Activated CD8-positive, alpha-beta memory T cell treated with anti-CD3 and anti-CD28 coated beads, Interleukin-2, amount 50 U/mL, for 1 hour (primary cell): ENCODE measurements around the gene MED22.

Source experiments
- DNase-seq: peaks from one replicate; pipeline ENCODE4 v3.0.0-alpha.2; 2020; ENCODE audit errors: extremely low read depth

Gene MED22

DNA sequence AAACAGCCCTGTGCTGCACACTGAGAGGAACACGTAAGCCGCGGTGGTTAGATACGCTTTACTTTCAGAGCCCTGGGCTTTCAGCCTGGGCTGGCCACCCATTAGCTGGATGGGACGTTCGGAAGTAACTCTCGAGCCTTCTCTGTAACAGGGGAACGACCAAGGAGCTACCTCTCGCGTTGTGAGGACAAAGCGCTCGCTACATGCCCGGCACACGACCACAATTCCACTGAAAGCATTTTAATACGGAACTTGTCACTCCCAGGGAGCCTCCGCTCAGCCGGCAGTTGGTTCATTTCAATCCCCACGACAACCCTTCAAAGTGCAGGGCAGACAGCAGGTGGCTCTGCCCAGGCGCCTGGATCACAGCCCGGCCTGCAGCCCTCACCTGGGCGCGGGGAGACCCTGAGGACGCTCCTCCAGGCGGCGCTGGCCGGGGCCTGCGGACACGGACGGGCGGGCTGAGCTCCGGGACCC lies 8.0 kb upstream of the MED22 start:
- DNase-seq, result no peak

DNA sequence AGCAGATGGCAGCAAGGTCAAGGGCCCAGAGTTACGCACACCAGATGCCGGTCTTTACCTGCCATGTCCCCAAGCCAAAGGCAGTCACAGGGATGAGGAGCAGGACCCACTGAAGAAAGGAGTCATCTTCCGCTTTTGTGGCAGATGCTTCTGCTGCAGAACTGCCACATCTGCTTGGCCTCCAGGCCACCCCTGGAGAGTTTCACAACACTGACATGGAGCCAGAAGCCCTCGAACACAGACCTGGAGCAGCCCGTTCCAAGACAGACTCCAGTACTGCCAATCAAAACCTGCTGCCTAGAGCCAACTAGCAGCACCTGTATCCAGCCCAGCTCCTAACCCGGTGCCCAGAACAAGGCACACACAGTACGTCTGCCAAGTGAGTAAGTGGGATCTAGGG lies 6.8 kb upstream of the MED22 start:
- DNase-seq, result no peak

DNA sequence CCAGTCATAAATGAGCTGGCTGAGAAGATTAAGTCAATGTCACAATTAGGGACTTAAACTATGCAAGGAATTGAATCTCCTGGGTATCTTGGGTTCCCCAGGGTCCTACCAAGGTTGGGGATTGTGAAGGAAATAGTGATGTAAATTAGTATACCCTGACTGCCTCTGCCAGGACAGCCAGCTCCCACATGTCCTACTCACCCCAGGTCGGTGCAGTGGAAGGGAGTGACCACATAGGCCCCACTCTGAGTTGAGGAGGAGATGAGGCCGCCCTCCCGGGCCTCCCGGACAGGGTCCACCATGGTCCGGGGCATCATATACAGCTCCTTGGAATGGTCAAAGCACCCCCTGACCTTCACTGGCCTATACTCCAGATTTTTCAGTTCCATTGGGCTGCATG lies 5.6 kb upstream of the MED22 start:
- no peak for DNase-seq

DNA sequence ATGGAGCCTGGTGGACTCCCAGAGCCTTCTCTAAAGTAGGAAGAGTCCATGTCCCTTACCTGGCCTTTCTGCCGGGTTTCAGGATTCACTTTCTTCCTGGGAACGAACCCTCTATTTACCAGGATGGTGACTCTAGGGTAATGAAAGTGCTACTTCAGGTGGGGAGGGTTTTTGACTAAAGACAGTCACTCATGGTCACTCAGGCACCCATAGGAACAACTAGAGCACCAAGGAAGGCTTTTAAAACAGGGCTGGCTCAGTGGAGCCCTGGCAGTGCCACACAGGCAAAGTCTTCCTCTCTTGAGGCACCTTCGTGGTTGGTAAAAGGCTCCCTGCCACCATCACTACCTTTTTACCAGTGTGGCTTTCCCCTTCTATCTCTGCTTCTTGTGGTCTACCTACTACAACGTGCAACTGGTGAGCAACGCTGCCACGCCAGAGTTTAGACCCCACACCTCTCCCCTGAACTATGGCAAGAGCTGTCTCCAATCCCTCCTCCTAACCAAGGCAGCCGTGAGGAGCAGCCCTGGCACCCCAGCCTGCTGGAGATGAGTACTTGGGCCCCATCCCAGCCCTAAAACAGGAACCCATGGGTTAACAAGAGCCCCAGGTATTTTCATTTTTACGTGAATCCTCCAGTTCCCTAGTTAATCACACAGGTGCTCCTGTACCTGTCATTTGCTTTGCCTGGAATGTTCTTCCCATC lies 4.9 kb upstream of the MED22 start:
- DNase-seq, result no peak

DNA sequence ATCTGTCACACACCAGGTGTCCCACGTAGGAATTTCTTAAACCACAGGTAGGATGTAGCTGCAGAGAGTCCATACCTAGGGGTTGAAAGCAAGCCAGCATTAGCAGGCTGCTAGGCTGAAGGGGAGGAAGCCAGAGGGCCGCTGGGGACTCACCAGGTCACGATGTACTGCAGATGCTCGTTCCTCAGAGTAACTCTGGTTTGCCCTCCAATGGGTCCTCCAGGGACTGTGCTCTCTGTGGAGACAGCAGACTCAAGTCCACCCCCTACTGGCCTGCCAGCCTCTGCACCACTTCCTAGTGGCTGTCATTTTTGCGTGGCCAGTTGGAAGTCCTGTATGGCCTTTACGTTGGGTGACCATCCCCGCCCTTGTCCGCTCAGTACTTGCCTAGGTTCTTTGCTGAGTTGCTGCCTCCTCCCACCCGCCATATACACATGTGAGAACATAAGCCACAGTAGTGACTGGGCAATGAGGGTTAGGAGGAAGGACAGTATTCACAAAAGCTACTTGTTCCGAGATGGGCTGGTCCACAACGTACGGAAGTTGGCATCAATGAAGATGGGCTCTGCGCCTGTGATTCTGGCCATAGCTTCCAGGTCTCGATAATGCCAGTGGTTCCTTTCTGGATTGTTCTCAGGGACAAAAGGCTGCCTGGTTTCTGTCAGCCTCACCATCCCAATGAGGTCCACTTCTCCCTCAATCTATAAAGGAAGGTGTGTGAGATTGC lies 4.1 kb upstream of the MED22 start:
- no peak for DNase-seq

DNA sequence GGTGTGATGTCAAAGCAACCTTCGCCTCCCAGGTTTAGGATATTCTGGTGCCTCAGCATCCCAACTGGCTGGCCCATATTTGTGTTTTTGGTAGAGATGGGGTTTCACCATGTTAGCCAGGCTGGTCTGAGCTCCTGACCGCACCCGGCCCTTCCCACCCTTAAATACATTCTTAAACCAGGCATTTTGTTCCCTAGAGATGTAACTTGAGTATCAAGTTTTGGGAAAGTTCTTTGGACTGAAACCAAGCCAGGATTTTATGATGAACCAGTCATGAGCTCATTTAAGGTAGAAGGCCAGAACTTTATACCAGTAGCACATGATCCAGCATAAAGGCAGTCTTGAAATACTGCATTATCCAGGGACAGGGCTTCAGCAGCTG lies 3.6 kb upstream of the MED22 start:
- DNase-seq, result no peak

DNA sequence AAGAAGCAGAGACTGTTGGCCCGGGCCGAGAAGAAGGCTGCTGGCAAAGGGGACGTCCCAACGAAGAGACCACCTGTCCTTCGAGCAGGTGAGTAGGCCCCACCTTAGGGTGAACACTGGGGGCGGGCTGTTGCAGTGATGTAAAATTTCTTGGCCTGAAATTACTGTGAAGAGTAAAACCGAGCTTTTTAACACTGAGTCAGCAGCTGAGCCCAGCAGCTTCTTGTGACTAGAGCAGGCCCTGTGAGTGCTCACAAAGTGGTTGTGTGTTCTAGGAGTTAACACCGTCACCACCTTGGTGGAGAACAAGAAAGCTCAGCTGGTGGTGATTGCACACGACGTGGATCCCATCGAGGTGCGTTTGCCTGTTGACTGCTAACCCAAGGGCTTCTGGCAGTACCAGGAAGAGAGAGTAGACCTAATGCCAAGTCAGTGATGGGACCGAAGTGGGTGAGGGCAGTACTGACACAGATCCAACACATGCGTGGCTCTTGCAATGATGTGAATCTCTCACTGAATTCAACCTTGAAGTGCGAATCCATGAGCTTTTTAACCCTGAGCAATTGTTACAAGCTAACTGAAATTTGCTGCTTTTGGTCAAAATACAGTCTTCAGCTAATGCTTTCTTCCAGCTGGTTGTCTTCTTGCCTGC lies 2.2 kb upstream of the MED22 start:
- DNase-seq, result no peak

DNA sequence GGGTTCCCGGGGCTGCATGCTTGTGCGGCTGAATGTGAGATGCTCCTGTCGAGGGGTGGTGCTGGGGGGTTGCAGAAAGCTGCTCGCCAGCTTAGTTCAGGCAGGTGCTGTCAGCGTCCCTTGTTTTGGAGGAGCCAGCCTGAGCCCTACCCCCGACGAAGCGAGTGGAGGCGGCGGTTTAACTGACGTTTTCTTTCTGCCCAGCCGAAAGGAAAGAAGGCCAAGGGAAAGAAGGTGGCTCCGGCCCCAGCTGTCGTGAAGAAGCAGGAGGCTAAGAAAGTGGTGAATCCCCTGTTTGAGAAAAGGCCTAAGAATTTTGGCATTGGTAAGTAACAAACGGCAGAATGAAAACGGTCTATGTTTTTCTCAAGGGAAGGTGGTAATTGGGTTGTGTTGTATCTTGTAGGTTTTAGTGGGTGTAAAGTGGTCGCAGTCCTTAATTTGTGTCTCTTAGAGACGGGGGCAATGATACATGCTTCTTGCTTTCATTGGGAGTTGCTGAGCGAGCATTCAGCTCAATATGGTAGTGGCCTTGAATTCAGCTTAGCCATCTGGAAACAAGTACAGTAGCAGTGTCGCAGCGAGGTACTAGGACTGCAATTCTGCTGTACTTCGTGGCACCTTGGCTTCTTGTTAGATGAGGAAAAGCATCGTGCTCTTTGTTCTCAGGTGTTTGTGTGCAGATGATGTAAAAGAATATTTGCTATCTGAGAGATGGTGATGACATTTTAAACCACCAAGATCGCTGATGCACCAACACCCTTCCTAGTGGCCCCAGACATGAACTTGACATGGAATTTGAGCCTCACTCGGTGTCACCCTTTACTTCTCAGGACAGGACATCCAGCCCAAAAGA lies 1.0 kb upstream of the MED22 start:
- DNase-seq, result no peak

DNA sequence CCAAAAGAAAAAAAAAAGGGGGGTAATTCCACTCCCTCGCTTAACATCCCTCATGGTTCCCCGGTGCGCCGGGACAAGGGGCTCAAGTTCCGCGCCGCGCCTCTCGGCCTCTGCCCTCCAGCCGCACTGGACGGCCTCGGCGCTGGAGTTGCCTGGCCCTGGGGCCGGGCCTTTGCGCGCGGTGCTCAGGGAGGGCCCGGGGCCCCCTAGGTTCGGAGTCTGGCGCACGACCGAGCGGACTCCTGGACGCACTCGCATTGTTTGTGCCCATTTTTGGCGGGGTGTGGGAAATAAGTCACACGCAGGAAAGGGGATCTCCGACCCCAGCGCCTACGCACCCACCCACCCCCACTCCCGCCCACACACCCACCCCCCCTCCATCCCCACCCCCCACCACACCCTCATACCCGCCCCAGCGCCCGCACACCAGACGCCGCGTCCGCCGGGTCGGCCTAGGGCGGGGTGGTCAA lies 381 bp downstream of the MED22 start:
- DNase-seq, result no peak

DNA sequence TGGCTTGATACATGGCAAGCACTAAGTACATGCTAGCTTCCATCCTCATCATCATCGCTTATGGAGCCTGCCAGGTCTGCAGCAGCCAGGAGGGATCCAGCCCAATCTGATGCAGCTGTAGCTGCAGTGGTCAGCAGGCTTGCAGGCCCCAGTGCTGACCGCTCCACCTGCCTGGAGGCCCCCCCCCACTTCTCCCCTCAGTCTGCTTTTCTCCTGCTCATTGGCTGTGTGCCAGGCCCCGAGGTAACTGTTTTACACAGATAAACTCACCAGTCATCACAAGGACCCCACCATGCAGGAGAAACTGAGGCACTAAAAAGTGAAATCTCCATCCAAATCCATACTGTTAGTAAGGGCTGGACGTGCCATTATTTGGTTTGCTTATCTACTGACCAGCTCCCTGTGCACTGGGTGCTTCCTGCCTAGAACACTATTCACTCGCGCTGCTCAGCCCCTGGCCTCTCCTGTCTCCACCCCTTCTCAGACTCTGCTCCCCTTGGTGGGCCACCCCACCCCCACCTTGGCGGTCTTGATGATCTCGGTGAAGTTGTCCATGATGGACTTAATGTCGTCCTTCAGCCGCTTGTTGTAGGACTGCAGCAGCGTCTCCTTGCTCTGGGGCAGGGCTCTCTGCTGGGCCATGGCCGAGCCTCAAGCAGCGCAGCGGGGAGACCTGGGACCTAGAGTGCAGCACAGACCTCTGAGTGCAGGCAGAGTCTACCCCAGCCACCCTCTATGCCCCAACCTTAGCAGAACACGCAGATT lies 1.7 kb downstream of the MED22 start:
- no peak for DNase-seq

DNA sequence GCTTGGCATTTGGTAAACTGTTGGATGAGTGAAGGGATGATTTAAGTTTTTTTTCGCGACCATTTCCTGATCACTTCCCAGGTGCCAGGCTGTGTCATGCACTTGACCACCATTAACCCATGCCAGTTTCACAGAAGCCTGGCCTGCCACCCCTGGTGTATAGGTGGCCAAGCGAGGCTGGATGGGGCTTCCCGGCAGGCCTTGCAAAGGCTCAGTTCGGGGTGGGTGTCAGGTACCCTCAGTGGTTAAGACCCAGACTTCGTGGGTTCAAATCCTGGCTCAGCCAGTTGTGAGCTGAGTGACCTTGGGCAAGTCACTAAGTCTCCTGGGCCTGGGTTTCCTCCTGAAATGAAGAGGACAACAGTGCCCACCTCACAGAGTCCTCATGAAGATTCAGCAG lies 2.3 kb downstream of the MED22 start:
- no peak for DNase-seq

DNA sequence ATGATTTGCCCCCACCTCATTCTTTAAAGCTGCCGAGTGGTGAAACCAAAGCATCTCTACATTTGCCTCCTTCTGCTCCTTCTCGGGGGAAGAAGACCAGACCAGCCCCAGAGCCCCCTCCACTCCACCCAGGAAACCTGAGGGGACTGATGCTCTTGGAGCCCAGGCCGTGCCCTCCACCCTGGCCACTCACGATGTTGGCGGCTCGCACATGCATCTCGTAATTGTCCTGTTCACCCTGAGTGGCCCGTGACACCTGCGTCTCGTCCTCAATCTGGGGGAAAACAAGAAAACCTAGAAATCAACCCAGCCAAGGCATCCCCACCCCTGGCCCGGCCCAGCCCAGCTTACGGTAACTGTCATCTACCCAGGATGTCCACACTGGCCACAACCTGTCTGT lies 3.0 kb downstream of the MED22 start:
- DNase-seq, result no peak

DNA sequence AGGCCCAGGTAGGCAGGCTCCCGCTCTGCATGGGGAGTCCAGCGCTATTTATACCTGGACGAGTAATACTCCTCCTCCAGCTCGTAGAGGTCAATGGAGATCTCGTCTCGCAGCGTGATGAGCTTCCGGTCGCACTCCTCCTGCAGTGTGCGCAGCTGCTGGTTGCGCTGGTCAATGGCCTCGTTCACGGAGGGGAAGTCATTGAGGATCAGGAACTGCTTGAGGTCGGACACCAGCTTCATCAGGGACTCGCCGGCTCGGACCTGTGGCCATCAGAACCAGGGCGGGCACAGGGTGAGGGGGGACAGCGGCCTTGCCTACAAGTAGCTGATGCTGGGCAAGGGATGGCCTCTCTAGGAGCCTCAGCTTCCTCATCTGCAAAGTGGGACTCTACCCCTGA lies 3.9 kb downstream of the MED22 start:
- no peak for DNase-seq

DNA sequence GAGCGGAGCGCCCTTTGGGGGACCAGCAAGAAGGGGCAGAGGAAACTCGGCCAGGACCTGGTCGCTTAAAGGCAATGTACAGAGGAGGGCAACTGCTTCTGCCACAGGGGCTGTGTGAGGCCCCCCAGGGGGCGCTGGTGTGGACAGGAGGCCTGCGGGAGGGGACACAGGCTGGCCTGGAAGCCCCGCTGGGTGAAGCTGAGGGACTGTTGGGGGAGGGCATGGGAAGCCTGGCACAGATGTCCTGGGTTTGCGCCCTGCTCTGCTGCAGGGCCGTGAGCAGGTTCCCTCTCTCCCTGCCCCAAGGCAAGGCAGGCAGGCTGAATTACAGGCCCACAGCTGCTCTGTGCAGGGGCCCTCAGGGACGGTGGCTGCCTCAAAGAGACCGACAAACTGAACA lies 5.4 kb downstream of the MED22 start:
- DNase-seq, result no peak

DNA sequence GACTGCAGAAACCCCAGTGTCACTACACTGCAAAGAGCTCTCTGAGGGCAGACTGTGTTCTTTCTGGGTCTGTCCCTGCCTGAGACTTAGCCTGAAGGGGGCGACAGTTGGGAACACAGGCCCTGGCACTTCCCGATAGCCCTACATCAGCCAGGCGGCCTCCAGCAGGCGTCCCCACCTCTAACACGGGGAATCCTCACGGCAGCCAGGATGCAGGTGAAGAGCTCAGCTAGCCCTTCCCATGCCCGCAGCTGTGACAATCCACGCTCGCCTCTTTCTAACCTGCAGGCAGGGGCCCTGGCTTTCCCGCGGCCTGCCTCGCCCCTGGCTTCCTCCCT lies 5.9 kb downstream of the MED22 start:
- DNase-seq, result no peak

DNA sequence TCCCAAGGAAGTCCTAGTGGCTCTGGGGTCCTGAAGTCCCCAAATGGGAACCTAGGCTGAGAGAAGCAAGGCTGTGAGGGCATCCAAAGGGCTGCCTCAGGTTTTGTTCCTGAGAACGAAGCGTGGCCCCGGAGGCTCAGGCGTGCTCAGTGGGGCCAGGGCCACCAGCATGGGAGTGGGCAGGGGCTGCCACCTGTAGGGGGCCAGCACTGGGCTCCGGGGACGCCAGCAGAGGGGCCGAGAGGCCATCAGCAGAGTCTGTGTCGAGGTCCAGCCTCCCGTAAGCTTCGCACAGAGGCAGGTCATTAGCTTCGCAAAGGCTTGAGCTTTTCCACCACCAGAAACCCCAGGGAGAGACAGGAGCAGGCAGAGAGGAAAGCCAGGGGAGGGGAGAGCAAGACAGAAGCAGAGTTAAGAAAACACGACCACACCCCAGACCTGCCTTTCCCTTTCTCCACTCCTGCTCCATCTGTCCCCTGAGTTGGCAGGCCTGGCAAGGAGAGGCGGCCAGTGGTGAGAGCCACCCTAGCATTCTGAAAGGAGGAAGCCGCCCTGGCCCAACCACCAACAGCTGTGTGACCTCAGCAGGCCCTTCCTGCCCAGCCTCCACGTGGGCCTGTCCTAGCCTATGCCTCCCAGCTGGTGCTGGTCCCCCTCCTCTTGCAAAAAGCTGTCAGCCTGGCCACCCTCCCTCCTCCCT lies 6.4 kb downstream of the MED22 start:
- no peak for DNase-seq

DNA sequence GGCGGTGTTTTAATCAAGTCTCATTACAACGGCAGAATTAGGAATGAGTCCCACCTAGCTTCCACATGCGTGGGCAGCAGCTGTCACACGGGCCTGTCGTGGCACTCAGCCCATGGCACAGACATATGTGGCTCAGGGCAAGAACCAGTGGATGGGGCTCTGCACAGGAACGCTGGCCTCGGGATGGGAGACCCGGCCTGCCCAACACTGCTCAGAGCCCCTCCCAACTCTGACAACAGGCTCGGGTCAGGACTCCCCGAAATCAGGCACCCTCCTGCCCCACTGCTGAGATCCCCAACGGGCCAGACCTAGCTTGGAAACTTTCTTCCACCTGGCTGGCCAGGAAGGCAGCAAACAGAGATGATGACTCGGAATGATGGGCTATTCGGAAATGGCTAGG lies 7.0 kb downstream of the MED22 start:
- DNase-seq, result no peak

DNA sequence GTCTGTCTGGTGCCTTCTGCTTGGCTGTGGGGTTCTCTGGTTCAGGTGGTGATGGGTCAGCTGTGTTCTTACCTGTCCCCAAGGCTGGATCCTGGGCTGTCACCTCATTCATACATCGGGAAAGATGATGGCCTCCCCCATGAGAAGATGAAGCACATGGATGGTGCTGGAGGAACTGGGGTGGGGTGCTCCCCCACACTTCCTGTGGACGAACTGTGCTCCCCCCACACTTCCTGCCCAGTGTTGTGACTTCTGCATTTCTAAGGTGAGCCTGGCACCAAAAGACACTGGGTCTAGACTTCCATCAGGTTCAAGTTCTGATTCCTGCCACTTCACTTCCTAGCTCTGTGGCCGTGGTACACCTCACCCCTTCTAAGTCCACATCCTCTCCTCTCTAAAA lies 7.7 kb downstream of the MED22 start:
- no peak for DNase-seq

DNA sequence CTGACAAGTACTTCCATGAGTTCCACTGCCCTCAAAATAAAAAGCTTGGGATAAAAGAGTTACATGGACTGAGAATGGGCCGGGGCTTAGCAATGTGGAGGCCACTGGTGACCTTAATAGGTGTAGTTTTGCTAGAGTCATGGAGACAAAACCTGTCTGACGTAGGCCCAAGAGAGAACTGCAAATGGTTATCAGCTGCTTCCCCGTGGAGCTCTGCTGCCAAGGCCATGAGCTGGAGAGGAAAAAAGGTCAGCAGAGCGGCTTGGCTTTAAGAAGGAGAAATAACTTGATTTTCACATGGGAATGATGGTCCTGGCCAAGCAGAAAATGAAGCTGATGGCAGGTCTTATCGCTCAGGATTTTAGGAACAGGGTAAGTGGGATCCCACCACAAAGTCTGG lies 8.3 kb downstream of the MED22 start:
- DNase-seq, result no peak

DNA sequence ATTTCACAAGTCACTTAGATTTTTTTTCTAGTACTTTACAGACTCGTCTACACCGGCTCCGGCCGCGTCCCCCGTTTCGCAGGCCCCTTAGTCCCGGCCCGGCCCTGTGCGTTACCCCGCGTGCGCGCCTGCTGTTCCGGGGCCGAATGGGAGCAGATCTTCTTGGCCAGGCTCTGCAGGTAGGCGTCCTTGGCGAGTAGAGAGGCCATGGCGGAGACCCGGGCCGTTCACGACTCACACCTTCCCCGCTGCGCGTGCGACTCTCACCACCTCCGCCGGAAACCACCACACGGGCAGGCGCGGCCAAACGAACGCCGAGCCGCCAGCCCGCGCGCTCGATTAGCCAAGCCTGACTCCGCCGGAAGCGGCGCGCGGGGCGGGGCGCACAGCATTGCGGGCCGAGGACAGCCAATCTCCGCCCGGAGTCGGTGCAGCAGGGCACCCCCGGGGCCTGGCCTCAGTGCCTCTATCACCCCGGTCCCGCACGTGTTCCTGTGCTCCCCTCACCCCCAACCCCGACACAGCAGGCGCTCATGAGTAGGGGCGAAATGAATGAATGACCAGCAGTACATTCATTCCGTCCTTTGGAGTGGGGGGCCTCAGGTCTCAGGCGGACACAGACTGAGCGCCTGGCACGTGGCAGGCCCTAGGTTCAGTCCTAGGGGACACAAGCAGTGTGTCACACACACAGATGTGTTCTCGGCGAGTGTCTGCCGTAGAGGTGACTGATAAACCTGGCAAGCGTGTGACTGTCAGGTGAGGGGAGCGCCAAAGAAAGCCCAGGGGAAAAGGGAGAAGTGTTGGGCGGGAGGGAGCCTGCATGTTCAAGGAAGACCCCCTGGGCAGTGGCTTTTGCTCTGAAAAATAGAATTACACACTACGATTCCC lies 11.8 kb downstream of the MED22 start, which contains the start of gene SURF6:
Gene SURF6 (minus strand): TSS at position 265 of the 888 bp plus-strand sequence. CDS start 56 bp downstream, at position 209.
- DNase-seq, result peak; percentile 81
